Measurements from ENCODE around the gene ATE1. TPM values are rescaled to one million over a fixed set of nuclear protein-coding genes. Genes with fewer than 3 reads are reported as not detected.

Gene ATE1
- polyA plus RNA-seq, 2 donors: 3.7 to 6.8 TPM

- Histone ChIP-seq H3K9me3 (ENCODE audit: control insufficient read depth in 2 of 2, insufficient read depth in 1 of 2, low read depth in 1 of 2, low read length in 1 of 2) (no peaks in the 10 kb centered on the region), H3K27me3 (ENCODE audit: control insufficient read depth in 1 of 2, insufficient read depth in 2 of 2, low read length in 2 of 2) (no peaks in the 10 kb centered on the region), H3K27ac (ENCODE audit: low read depth in 2 of 2, low read length in 1 of 2) (no peak overlapping the region), H3K36me3 (ENCODE audit: control insufficient read depth in 2 of 2, insufficient read depth in 2 of 2, low read length in 1 of 2) (no peaks in the 10 kb centered on the region), H3K4me3 (ENCODE audit: low read depth in 1 of 2, low read length in 2 of 2) (no peak overlapping the region), H3K4me1 (ENCODE audit: control insufficient read depth in 2 of 2, insufficient read depth in 2 of 2, low read length in 1 of 2) (no peaks in the 10 kb centered on the region)
Measured at GRCh38 chr10:121724282-121724681, 203.5 kb downstream of the ATE1 start.

GRCh38 chr10:121722665-121723064 is 205.2 kb downstream of the ATE1 start:
- Histone ChIP-seq H3K27ac (ENCODE audit: low read depth in 2 of 2, low read length in 1 of 2) (no peak overlapping the region), H3K9me3 (ENCODE audit: control insufficient read depth in 2 of 2, insufficient read depth in 1 of 2, low read depth in 1 of 2, low read length in 1 of 2) (no peaks in the 10 kb centered on the region), H3K27me3 (ENCODE audit: control insufficient read depth in 1 of 2, insufficient read depth in 2 of 2, low read length in 2 of 2) (no peaks in the 10 kb centered on the region), H3K36me3 (ENCODE audit: control insufficient read depth in 2 of 2, insufficient read depth in 2 of 2, low read length in 1 of 2) (no peaks in the 10 kb centered on the region), H3K4me1 (ENCODE audit: control insufficient read depth in 2 of 2, insufficient read depth in 2 of 2, low read length in 1 of 2) (no peaks in the 10 kb centered on the region), H3K4me3 (ENCODE audit: low read depth in 1 of 2, low read length in 2 of 2) (no peak overlapping the region)
- WGBS, 2 donors: 56 to 72% methylated on average over 3 of the region's 3 CpGs

- Histone ChIP-seq H3K36me3 (ENCODE audit: control insufficient read depth in 2 of 2, insufficient read depth in 2 of 2, low read length in 1 of 2) (no peaks in the 10 kb centered on the region), H3K27ac (ENCODE audit: low read depth in 2 of 2, low read length in 1 of 2) (no peak overlapping the region), H3K4me1 (ENCODE audit: control insufficient read depth in 2 of 2, insufficient read depth in 2 of 2, low read length in 1 of 2) (no peaks in the 10 kb centered on the region), H3K9me3 (ENCODE audit: control insufficient read depth in 2 of 2, insufficient read depth in 1 of 2, low read depth in 1 of 2, low read length in 1 of 2) (no peaks in the 10 kb centered on the region), H3K27me3 (ENCODE audit: control insufficient read depth in 1 of 2, insufficient read depth in 2 of 2, low read length in 2 of 2) (no peaks in the 10 kb centered on the region), H3K4me3 (ENCODE audit: low read depth in 1 of 2, low read length in 2 of 2) (no peak overlapping the region)
- 90 to 91% methylated on average over 4 of the region's 4 CpGs for WGBS, 2 donors
Measured at GRCh38 chr10:121721257-121721656, 206.6 kb downstream of the ATE1 start.

GRCh38 chr10:121715969-121716368 is 211.9 kb downstream of the ATE1 start:
- no peaks in the 10 kb centered on the region for H3K36me3 ChIP-seq (ENCODE audit: control insufficient read depth in 2 of 2, insufficient read depth in 2 of 2, low read length in 1 of 2)
- H3K4me3 ChIP-seq (ENCODE audit: low read depth in 1 of 2, low read length in 2 of 2): no peak overlapping the region
- 58 to 67% methylated on average over 1 of the region's 1 CpG for WGBS, 2 donors
- H3K4me1 ChIP-seq (ENCODE audit: control insufficient read depth in 2 of 2, insufficient read depth in 2 of 2, low read length in 1 of 2): no peaks in the 10 kb centered on the region
- H3K27ac ChIP-seq (ENCODE audit: low read depth in 2 of 2, low read length in 1 of 2): no peak overlapping the region
- no peaks in the 10 kb centered on the region for H3K9me3 ChIP-seq (ENCODE audit: control insufficient read depth in 2 of 2, insufficient read depth in 1 of 2, low read depth in 1 of 2, low read length in 1 of 2)
- H3K27me3 ChIP-seq (ENCODE audit: control insufficient read depth in 1 of 2, insufficient read depth in 2 of 2, low read length in 2 of 2): no peaks in the 10 kb centered on the region

- WGBS, 2 donors: 32 to 53% methylated on average over 3 of the region's 3 CpGs
- no peaks in the 10 kb centered on the region for H3K27me3 ChIP-seq (ENCODE audit: control insufficient read depth in 1 of 2, insufficient read depth in 2 of 2, low read length in 2 of 2)
- no peaks in the 10 kb centered on the region for H3K4me1 ChIP-seq (ENCODE audit: control insufficient read depth in 2 of 2, insufficient read depth in 2 of 2, low read length in 1 of 2)
- no peaks in the 10 kb centered on the region for H3K36me3 ChIP-seq (ENCODE audit: control insufficient read depth in 2 of 2, insufficient read depth in 2 of 2, low read length in 1 of 2)
- H3K4me3 ChIP-seq (ENCODE audit: low read depth in 1 of 2, low read length in 2 of 2): no peak overlapping the region
- no peak overlapping the region for H3K27ac ChIP-seq (ENCODE audit: low read depth in 2 of 2, low read length in 1 of 2)
- H3K9me3 ChIP-seq (ENCODE audit: control insufficient read depth in 2 of 2, insufficient read depth in 1 of 2, low read depth in 1 of 2, low read length in 1 of 2): no peaks in the 10 kb centered on the region
Measured at GRCh38 chr10:121715076-121715475, 212.8 kb downstream of the ATE1 start.

- H3K4me3 ChIP-seq (ENCODE audit: low read depth in 1 of 2, low read length in 2 of 2): no peak overlapping the region
- H3K36me3 ChIP-seq (ENCODE audit: control insufficient read depth in 2 of 2, insufficient read depth in 2 of 2, low read length in 1 of 2): no peaks in the 10 kb centered on the region
- no peaks in the 10 kb centered on the region for H3K4me1 ChIP-seq (ENCODE audit: control insufficient read depth in 2 of 2, insufficient read depth in 2 of 2, low read length in 1 of 2)
- 92 to 96% methylated on average over 5 of the region's 5 CpGs for WGBS, 2 donors
- no peaks in the 10 kb centered on the region for H3K9me3 ChIP-seq (ENCODE audit: control insufficient read depth in 2 of 2, insufficient read depth in 1 of 2, low read depth in 1 of 2, low read length in 1 of 2)
- no peak overlapping the region for H3K27ac ChIP-seq (ENCODE audit: low read depth in 2 of 2, low read length in 1 of 2)
- H3K27me3 ChIP-seq (ENCODE audit: control insufficient read depth in 1 of 2, insufficient read depth in 2 of 2, low read length in 2 of 2): no peaks in the 10 kb centered on the region
Measured at GRCh38 chr10:121713486-121713885, 214.3 kb downstream of the ATE1 start.

GRCh38 chr10:121710971-121711370 is 216.9 kb downstream of the ATE1 start:
- no peaks in the 10 kb centered on the region for H3K36me3 ChIP-seq (ENCODE audit: control insufficient read depth in 2 of 2, insufficient read depth in 2 of 2, low read length in 1 of 2)
- WGBS, 2 donors: 73 to 88% methylated on average over 7 of the region's 7 CpGs
- H3K4me1 ChIP-seq (ENCODE audit: control insufficient read depth in 2 of 2, insufficient read depth in 2 of 2, low read length in 1 of 2): no peaks in the 10 kb centered on the region
- no peak overlapping the region for H3K27ac ChIP-seq (ENCODE audit: low read depth in 2 of 2, low read length in 1 of 2)
- no peaks in the 10 kb centered on the region for H3K9me3 ChIP-seq (ENCODE audit: control insufficient read depth in 2 of 2, insufficient read depth in 1 of 2, low read depth in 1 of 2, low read length in 1 of 2)
- H3K27me3 ChIP-seq (ENCODE audit: control insufficient read depth in 1 of 2, insufficient read depth in 2 of 2, low read length in 2 of 2): no peaks in the 10 kb centered on the region
- no peak overlapping the region for H3K4me3 ChIP-seq (ENCODE audit: low read depth in 1 of 2, low read length in 2 of 2)

GRCh38 chr10:121710207-121710606 is 217.6 kb downstream of the ATE1 start:
- no peaks in the 10 kb centered on the region for H3K4me1 ChIP-seq (ENCODE audit: control insufficient read depth in 2 of 2, insufficient read depth in 2 of 2, low read length in 1 of 2)
- no peaks in the 10 kb centered on the region for H3K27me3 ChIP-seq (ENCODE audit: control insufficient read depth in 1 of 2, insufficient read depth in 2 of 2, low read length in 2 of 2)
- no peak overlapping the region for H3K4me3 ChIP-seq (ENCODE audit: low read depth in 1 of 2, low read length in 2 of 2)
- no peaks in the 10 kb centered on the region for H3K9me3 ChIP-seq (ENCODE audit: control insufficient read depth in 2 of 2, insufficient read depth in 1 of 2, low read depth in 1 of 2, low read length in 1 of 2)
- WGBS, 2 donors: 63 to 76% methylated on average over 9 of the region's 9 CpGs
- H3K27ac ChIP-seq (ENCODE audit: low read depth in 2 of 2, low read length in 1 of 2): no peak overlapping the region
- no peaks in the 10 kb centered on the region for H3K36me3 ChIP-seq (ENCODE audit: control insufficient read depth in 2 of 2, insufficient read depth in 2 of 2, low read length in 1 of 2)

GRCh38 chr10:121709675-121710073 is 218.2 kb downstream of the ATE1 start:
- no peaks in the 10 kb centered on the region for H3K27me3 ChIP-seq (ENCODE audit: control insufficient read depth in 1 of 2, insufficient read depth in 2 of 2, low read length in 2 of 2)
- H3K4me1 ChIP-seq (ENCODE audit: control insufficient read depth in 2 of 2, insufficient read depth in 2 of 2, low read length in 1 of 2): no peaks in the 10 kb centered on the region
- WGBS, 2 donors: 76 to 88% methylated on average over 9 of the region's 9 CpGs
- no peaks in the 10 kb centered on the region for H3K36me3 ChIP-seq (ENCODE audit: control insufficient read depth in 2 of 2, insufficient read depth in 2 of 2, low read length in 1 of 2)
- no peaks in the 10 kb centered on the region for H3K9me3 ChIP-seq (ENCODE audit: control insufficient read depth in 2 of 2, insufficient read depth in 1 of 2, low read depth in 1 of 2, low read length in 1 of 2)
- H3K4me3 ChIP-seq (ENCODE audit: low read depth in 1 of 2, low read length in 2 of 2): no peak overlapping the region
- H3K27ac ChIP-seq (ENCODE audit: low read depth in 2 of 2, low read length in 1 of 2): no peak overlapping the region

GRCh38 chr10:121708728-121709674 is 218.8 kb downstream of the ATE1 start:
- H3K27me3 ChIP-seq (ENCODE audit: control insufficient read depth in 1 of 2, insufficient read depth in 2 of 2, low read length in 2 of 2): no peaks in the 10 kb centered on the region
- H3K27ac ChIP-seq (ENCODE audit: low read depth in 2 of 2, low read length in 1 of 2): no peak overlapping the region
- H3K9me3 ChIP-seq (ENCODE audit: control insufficient read depth in 2 of 2, insufficient read depth in 1 of 2, low read depth in 1 of 2, low read length in 1 of 2): no peaks in the 10 kb centered on the region
- H3K36me3 ChIP-seq (ENCODE audit: control insufficient read depth in 2 of 2, insufficient read depth in 2 of 2, low read length in 1 of 2): no peaks in the 10 kb centered on the region
- H3K4me1 ChIP-seq (ENCODE audit: control insufficient read depth in 2 of 2, insufficient read depth in 2 of 2, low read length in 1 of 2): no peaks in the 10 kb centered on the region
- WGBS, 2 donors: 71 to 78% methylated on average over 15 of the region's 15 CpGs
- no peak overlapping the region for H3K4me3 ChIP-seq (ENCODE audit: low read depth in 1 of 2, low read length in 2 of 2)
